Activated T-helper 2 cell treated with anti-CD3 and anti-CD28 coated beads, Interferon-gamma antibody, Interleukin-2, Interleukin-4, amounts not matched to agents 10 μg/mL and 5 μg/mL and 100 μg/mL, durations not matched to agents 14 hours and 24 hours and 36 hours (primary cell): Measurements from ENCODE around the gene FOXF1. TPM values are rescaled to one million over a fixed set of nuclear protein-coding genes. Genes with fewer than 3 reads are reported as not detected.

Experiments
- DNase-seq: peaks from one replicate; pipeline ENCODE4 v3.0.0; 2021; ENCODE audit warnings: low spot score
- H3K27ac Mint-ChIP-seq: one replicate; pipeline ENCODE4 v1.8.0; 2021; ENCODE audit warnings: mixed read lengths
- H3K27me3 Mint-ChIP-seq: one replicate; pipeline ENCODE4 v1.8.0; 2021; ENCODE audit warnings: low read depth, mixed read lengths
- H3K36me3 Mint-ChIP-seq: one replicate; pipeline ENCODE4 v1.8.0; 2021; ENCODE audit warnings: low read depth, mixed read lengths
- H3K4me1 Mint-ChIP-seq: one replicate; pipeline ENCODE4 v1.8.0; 2021; ENCODE audit warnings: low read depth, mixed read lengths
- H3K4me3 Mint-ChIP-seq: one replicate; pipeline ENCODE4 v1.8.0; 2021; ENCODE audit warnings: low read depth, mild to moderate bottlenecking, moderate library complexity, mixed read lengths
- H3K9me3 Mint-ChIP-seq: one replicate; pipeline ENCODE4 v1.8.0; 2021; ENCODE audit warnings: mixed read lengths
- intact Hi-C: fragments of 100-400 bp; cut with micrococcal nuclease; formaldehyde crosslinking; loops from one replicate; pipeline ENCODE4 v1.15.1; 2023
- total RNA-seq: library from RNA; stranded (reverse); gene quantifications from 2 replicates; pipeline ENCODE4 v1.2.3, GENCODE V29; 2022

Gene FOXF1
- total RNA-seq, 1 donor from 2014 or later: not detected

- DNase-seq: no peak
- intact Hi-C loops: no loop called here
- no peaks in the 10 kb centered on the region for H3K4me1 Mint-ChIP-seq
- no peaks in the 10 kb centered on the region for H3K27me3 Mint-ChIP-seq
- no peak overlapping the region for H3K27ac Mint-ChIP-seq
- H3K9me3 Mint-ChIP-seq: no peaks in the 10 kb centered on the region
- H3K36me3 Mint-ChIP-seq: peaks cover 3% of the 10 kb centered on the region
- no peak overlapping the region for H3K4me3 Mint-ChIP-seq
These were observed 20.2 kb downstream of the FOXF1 start for GRCh38 chr16:86530251-86531190.

DNA sequence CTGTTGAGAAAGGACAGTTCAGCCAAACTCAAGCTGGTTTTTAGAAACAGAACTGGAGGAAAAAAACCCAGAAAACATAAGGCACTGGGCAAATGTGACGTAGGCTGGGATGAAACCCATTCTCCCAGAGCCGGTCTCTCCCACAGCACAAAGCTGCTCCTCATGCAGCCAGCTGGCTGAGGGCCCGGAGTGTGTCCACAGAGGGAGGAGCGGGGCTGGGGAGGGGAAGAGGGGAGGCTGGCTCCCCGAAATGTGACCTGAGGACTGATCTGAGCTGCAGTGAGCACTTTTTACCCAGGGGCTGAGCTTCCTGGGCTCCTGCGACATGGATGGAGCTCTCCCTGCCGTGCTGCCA, 20.8 kb downstream of the FOXF1 start:
- no peak for DNase-seq
- H3K27me3 Mint-ChIP-seq: no peaks in the 10 kb centered on the region
- H3K27ac Mint-ChIP-seq: no peak overlapping the region
- no peaks in the 10 kb centered on the region for H3K4me1 Mint-ChIP-seq
- no peak overlapping the region for H3K4me3 Mint-ChIP-seq
- intact Hi-C loops: no loop called here
- H3K9me3 Mint-ChIP-seq: no peaks in the 10 kb centered on the region
- peaks cover 3% of the 10 kb centered on the region for H3K36me3 Mint-ChIP-seq

DNA sequence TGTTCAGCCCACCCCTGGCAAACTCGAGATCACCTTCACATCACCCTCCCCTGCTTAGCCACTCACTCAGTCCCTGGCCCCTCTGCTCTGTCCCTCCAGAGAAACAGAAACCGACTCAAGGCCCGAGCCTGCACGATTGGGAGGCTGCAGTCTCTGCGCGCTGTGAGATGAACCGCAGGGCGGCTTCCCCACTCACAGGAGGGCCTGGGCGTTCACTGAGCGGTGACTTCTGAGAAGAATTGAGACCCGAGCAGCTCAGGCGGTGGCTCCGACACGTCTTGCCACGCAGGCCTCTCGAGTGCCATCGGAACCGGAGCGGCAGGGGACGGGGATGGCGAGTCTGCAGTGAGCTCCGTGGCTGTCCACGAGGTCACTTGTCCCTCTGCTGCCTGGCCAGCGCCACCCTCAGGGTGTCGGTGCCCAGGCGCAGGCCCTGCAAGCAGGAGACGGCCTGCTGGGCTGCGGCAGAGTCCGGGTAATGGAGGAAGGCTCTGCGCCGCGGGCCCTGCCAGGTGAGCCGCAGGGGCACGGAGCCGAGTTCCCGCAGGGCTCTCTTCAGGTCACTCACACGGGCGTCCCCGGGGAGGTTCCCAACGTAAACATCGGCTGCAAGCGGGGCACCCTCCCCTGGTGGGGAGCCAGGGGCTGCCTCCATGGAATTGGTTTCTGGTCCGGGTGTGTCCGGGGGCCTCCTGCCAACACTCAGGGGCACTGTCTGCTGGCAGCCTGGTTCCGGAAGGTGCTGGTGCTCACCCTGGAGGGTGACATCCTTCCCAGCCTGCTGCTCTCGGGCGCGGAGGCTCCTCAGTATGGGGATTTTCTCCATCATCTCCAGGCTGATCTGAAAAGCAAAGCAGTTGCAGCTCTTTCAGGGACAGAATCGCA, 21.6 kb downstream of the FOXF1 start:
- no peaks in the 10 kb centered on the region for H3K27me3 Mint-ChIP-seq
- intact Hi-C loops: no loop called here
- peaks cover 3% of the 10 kb centered on the region for H3K36me3 Mint-ChIP-seq
- no peaks in the 10 kb centered on the region for H3K9me3 Mint-ChIP-seq
- no peaks in the 10 kb centered on the region for H3K4me1 Mint-ChIP-seq
- no peak overlapping the region for H3K4me3 Mint-ChIP-seq
- no peak for DNase-seq
- no peak overlapping the region for H3K27ac Mint-ChIP-seq

- Mint-ChIP-seq H3K27me3 (no peaks in the 10 kb centered on the region), H3K4me1 (no peaks in the 10 kb centered on the region), H3K9me3 (no peaks in the 10 kb centered on the region), H3K27ac (no peak overlapping the region), H3K4me3 (no peak overlapping the region), H3K36me3 (peaks cover 3% of the 10 kb centered on the region)
- DNase-seq: no peak
- intact Hi-C loops: no loop called here
These were observed 22.1 kb downstream of the FOXF1 start for GRCh38 chr16:86532526-86532815.

DNA sequence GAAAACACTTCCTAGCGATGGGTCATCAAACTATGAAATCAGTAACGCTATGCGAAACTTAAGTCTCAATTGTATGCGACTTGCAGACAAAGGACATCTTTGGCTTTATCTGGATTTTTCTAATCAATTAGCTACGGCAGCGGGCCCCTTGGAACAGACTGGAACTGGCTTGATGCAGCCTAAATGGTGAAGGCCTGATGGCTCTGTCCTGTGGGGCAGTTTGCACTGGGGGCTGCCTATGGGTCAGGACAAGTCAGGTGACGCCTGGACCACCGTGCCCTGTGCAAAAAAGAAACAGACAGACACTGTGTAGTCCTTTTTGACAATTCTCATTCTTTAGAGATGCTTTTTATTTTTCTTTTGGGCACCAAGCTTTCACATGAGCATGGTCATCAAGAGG, 22.7 kb downstream of the FOXF1 start:
- H3K4me1 Mint-ChIP-seq: no peaks in the 10 kb centered on the region
- no peak for DNase-seq
- H3K9me3 Mint-ChIP-seq: no peaks in the 10 kb centered on the region
- H3K4me3 Mint-ChIP-seq: no peak overlapping the region
- H3K27ac Mint-ChIP-seq: no peak overlapping the region
- peaks cover 3% of the 10 kb centered on the region for H3K36me3 Mint-ChIP-seq
- intact Hi-C loops: no loop called here
- H3K27me3 Mint-ChIP-seq: no peaks in the 10 kb centered on the region

DNA sequence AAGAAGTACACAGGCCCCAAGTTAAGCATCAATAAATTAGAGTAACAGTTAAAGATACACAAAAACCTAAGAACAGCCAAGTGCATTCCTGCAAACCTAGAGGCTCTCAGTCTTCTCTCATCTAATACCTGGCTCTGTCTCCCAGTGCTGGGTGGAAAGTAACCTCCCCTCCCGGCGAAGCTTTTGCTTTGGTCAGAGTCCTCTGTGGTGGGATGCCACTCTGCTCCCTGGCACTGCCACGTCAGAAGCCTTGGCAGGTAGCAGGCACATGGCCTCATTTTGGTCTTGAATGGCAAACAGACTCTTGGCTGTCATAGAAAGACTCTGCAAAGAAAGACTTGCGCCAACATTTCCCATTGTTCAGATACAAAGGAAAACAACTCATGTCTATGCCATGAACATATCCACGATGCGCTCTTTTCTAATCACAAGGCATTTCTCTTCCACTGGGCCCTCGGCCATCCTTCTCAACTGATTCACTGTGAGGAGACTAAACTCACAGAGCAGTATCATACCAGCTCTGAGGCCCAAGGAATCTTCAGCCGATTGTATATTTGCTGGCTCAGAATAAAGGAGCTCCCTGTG, 23.5 kb downstream of the FOXF1 start:
- H3K4me1 Mint-ChIP-seq: no peaks in the 10 kb centered on the region
- H3K27ac Mint-ChIP-seq: no peak overlapping the region
- intact Hi-C loops: no loop called here
- H3K36me3 Mint-ChIP-seq: peaks cover 7% of the 10 kb centered on the region
- no peak overlapping the region for H3K4me3 Mint-ChIP-seq
- no peaks in the 10 kb centered on the region for H3K27me3 Mint-ChIP-seq
- DNase-seq: no peak
- H3K9me3 Mint-ChIP-seq: no peaks in the 10 kb centered on the region

- H3K27ac Mint-ChIP-seq: no peak overlapping the region
- no peaks in the 10 kb centered on the region for H3K27me3 Mint-ChIP-seq
- H3K4me1 Mint-ChIP-seq: no peaks in the 10 kb centered on the region
- peaks cover 11% of the 10 kb centered on the region for H3K36me3 Mint-ChIP-seq
- H3K4me3 Mint-ChIP-seq: no peak overlapping the region
- intact Hi-C loops: no loop called here
- no peaks in the 10 kb centered on the region for H3K9me3 Mint-ChIP-seq
- no peak for DNase-seq
These were observed 24.7 kb downstream of the FOXF1 start for GRCh38 chr16:86534779-86535615.

DNA sequence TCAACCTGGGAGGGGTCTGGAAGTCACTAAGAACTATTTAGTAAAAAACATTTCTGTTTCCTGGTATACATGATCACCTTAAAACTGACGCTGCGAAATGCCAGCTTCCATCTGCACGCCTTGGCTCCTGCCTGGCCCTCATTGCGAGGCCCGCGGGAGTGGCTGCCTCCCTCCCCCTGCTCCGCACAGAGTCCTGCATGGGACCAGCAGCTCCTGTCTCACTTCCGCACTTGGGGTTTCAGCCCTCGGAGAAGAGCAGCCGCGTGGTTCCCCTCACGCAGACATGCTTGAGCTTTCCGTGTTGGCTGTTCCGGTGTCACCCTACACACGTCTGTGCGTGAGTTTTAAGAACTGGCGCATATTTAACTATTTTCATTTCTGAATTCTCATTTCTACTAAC, 26.3 kb downstream of the FOXF1 start:
- H3K36me3 Mint-ChIP-seq: peaks cover 22% of the 10 kb centered on the region
- H3K4me1 Mint-ChIP-seq: no peaks in the 10 kb centered on the region
- no peak overlapping the region for H3K4me3 Mint-ChIP-seq
- no peak overlapping the region for H3K27ac Mint-ChIP-seq
- H3K27me3 Mint-ChIP-seq: no peaks in the 10 kb centered on the region
- no peaks in the 10 kb centered on the region for H3K9me3 Mint-ChIP-seq
- no peak for DNase-seq
- intact Hi-C loops: no loop called here

DNA sequence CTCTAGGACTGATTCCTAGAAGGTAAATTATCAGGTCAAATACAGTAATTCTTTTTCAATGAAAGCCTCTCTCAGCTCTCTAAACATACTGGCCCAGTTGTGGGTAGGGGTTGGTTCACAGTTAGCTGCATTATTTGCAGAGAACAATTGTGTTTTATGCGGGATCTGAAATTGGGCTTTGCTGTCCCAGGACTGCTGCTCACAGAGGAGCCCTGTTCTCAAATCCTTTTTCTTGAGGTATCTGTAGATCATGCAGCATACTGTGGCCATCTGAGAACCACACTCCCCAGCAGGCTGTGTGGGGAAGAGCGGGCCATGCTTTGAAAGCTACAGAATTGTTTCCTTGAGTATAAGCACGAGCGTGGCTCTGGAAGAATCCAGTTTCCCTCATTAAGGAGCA, 27.2 kb downstream of the FOXF1 start:
- Mint-ChIP-seq H3K36me3 (peaks cover 28% of the 10 kb centered on the region), H3K27me3 (no peaks in the 10 kb centered on the region), H3K9me3 (no peaks in the 10 kb centered on the region), H3K4me1 (no peaks in the 10 kb centered on the region), H3K27ac (no peak overlapping the region), H3K4me3 (no peak overlapping the region)
- intact Hi-C loops: no loop called here
- no peak for DNase-seq

GRCh38 chr16:86538196-86538780, 28.0 kb downstream of the FOXF1 start:
- Mint-ChIP-seq H3K36me3 (peaks cover 32% of the 10 kb centered on the region), H3K4me1 (no peaks in the 10 kb centered on the region), H3K27ac (no peak overlapping the region)

DNA sequence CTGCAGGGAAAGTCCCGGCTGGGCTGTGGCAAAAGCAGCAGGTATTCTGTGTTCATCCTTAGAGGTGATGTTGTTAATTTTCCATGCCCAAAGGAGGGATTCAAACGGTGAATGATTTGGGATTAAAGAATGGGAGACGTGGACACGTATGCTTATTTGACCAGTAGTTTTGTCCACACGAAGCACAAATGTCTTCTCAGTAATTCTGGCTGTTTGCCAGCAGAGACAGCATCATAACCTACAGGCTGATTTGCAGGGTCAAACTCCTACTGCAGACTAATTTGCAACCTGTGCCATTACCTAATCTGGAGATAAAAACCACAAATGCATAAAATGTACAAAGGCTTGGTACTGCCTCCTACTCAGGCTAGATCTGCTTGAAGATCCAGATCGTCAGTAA, 30.6 kb downstream of the FOXF1 start:
- Mint-ChIP-seq H3K9me3 (no peaks in the 10 kb centered on the region), H3K4me1 (no peaks in the 10 kb centered on the region), H3K4me3 (no peak overlapping the region), H3K36me3 (peaks cover 49% of the 10 kb centered on the region), H3K27ac (no peak overlapping the region), H3K27me3 (no peaks in the 10 kb centered on the region)
- DNase-seq: no peak
- intact Hi-C loops: no loop called here

More at GRCh38 chr16:86538196-86538780, 28.0 kb downstream of the FOXF1 start:
- no peak for DNase-seq
- Mint-ChIP-seq H3K9me3 (no peaks in the 10 kb centered on the region), H3K4me3 (no peak overlapping the region), H3K27me3 (no peaks in the 10 kb centered on the region)
- intact Hi-C loops: no loop called here

GRCh38 chr16:86541560-86541959, 31.2 kb downstream of the FOXF1 start:
- no peak overlapping the region for H3K27ac Mint-ChIP-seq
- H3K27me3 Mint-ChIP-seq: no peaks in the 10 kb centered on the region
- intact Hi-C loops: no loop called here
- no peak overlapping the region for H3K4me3 Mint-ChIP-seq
- H3K4me1 Mint-ChIP-seq: no peaks in the 10 kb centered on the region
- H3K9me3 Mint-ChIP-seq: no peaks in the 10 kb centered on the region
- DNase-seq: no peak
- peaks cover 56% of the 10 kb centered on the region for H3K36me3 Mint-ChIP-seq
